GM19328 (cell line): Measurements from ENCODE around the gene INSIG1.

Experiments used
- ATAC-seq: cut with Tn5 transposase; IDR thresholded peaks from one replicate; pipeline ENCODE4 v1.9.1; 2021; ENCODE audit warnings: mild to moderate bottlenecking, moderate library complexity; ENCODE audit not compliant: unreplicated experiment

INSIG1 gene

GRCh38 chr7:155297517-155298287 is at the start of gene INSIG1:
TSS of gene INSIG1 (plus strand) at chr7:155297878. CDS start at chr7:155298286, 408 bp downstream.
- peak; percentile 66 for ATAC-seq

- no peak for ATAC-seq
Measured at GRCh38 chr7:155248366-155248756, 49.3 kb upstream of the INSIG1 start.

GRCh38 chr7:155251831-155252230 is 45.8 kb upstream of the INSIG1 start:
- ATAC-seq, result no peak

- ATAC-seq, result no peak
Measured at GRCh38 chr7:155252444-155252887, 45.2 kb upstream of the INSIG1 start.

GRCh38 chr7:155252892-155253501 is 44.7 kb upstream of the INSIG1 start:
- ATAC-seq, result no peak

GRCh38 chr7:155254018-155254417 is 43.7 kb upstream of the INSIG1 start:
- no peak for ATAC-seq

GRCh38 chr7:155255071-155255470 is 42.6 kb upstream of the INSIG1 start:
- no peak for ATAC-seq

GRCh38 chr7:155255621-155256020 is 42.1 kb upstream of the INSIG1 start:
- no peak for ATAC-seq

GRCh38 chr7:155256081-155256760 is 41.5 kb upstream of the INSIG1 start:
- ATAC-seq, result no peak

- ATAC-seq, result no peak
Measured at GRCh38 chr7:155256761-155257481, 40.8 kb upstream of the INSIG1 start.

- no peak for ATAC-seq
Measured at GRCh38 chr7:155257482-155258225, 40.0 kb upstream of the INSIG1 start.

- ATAC-seq, result no peak
Measured at GRCh38 chr7:155258226-155258560, 39.5 kb upstream of the INSIG1 start.

GRCh38 chr7:155259866-155260497 is 37.7 kb upstream of the INSIG1 start:
- no peak for ATAC-seq

- no peak for ATAC-seq
Measured at GRCh38 chr7:155260498-155260872, 37.2 kb upstream of the INSIG1 start.

GRCh38 chr7:155261031-155261985 is 36.4 kb upstream of the INSIG1 start:
- no peak for ATAC-seq

- ATAC-seq, result no peak
Measured at GRCh38 chr7:155262031-155262430, 35.6 kb upstream of the INSIG1 start.

GRCh38 chr7:155263051-155263450 is 34.6 kb upstream of the INSIG1 start:
- ATAC-seq, result no peak

- no peak for ATAC-seq
Measured at GRCh38 chr7:155263581-155264143, 34.0 kb upstream of the INSIG1 start.

- ATAC-seq, result no peak
Measured at GRCh38 chr7:155265144-155265543, 32.5 kb upstream of the INSIG1 start.
